HEK293 (cell line): ENCODE data around the gene ADGB.

ENCODE experiments used
- KLF1 ChIP-seq: fragments of 450-650 bp; formaldehyde crosslinking; IDR thresholded peaks from 2 replicates; pipeline ENCODE4 v1.5.1; 2016; ENCODE audit warnings: missing biosample characterization, missing genetic modification characterization
- SP3 ChIP-seq: fragments of 450-650 bp; formaldehyde crosslinking; IDR thresholded peaks from 2 replicates; pipeline ENCODE4 v1.5.1; 2016; ENCODE audit warnings: missing biosample characterization, missing genetic modification characterization
- YY1 ChIP-seq: fragments of 450-650 bp; formaldehyde crosslinking; IDR thresholded peaks from 2 replicates; pipeline ENCODE4 v1.5.1; 2018; ENCODE audit warnings: missing biosample characterization, missing genetic modification characterization

DNA sequence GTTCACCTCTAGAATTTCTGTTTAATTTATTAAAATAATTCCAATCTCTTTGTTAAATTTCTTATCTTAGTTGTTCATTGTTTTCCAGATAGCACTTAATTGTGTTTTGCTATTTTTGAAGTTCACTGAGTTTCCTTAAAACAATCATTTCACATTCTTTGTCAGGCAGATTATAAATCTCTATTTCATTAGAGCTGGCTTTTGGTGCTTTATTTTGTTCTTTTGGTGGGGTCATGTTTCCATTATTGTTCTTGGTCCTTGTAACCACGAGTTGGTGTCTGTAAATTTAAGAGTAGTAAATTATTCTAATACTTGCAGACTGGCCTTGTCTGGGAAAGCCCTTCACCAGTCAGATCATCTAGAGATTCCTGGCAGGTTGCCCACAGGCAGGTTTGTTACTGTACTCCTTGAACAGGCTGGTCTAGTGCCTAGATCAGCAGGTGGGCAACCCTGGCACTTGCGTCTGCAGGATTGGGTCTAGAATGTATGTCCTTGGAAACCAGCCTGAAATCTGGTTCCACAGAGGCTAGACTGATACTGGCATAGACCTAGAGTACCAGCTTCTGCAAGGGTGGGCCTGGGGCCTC is 110.4 kb downstream of the ADGB start:
- TF ChIP-seq KLF1 (tag by site-specific recombination) = no peak
- TF ChIP-seq YY1 (tag by site-specific recombination) = no peak
- TF ChIP-seq SP3 (tag by site-specific recombination) = no peak
